Measurements from ENCODE around the gene FA2H. TPM values are rescaled to one million over a fixed set of nuclear protein-coding genes. Genes with fewer than 3 reads are reported as not detected.

FA2H gene
- total RNA-seq, 1 donor from 2014 or later: 11.5 TPM

DNA sequence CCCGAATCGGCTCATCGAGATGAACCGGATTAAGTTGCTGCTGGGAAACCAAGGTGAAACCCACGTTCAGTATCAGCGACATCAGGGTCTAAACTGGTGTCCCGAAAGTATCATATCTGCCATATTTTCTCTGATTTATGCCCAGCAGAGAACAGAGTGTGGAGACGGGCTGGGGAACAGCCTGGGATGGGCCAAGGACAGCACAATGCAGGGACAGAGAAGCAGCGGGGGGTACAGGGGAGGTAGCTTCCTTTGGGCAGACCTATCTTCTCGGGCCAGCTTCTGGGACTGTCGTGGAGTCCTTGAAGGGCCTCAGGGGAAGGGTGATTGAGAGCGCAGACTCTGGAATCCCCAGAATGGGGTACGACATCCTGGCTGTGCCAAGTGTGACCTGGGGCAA, 56.5 kb downstream of the FA2H start:
- TF ChIP-seq, protein P1, sequence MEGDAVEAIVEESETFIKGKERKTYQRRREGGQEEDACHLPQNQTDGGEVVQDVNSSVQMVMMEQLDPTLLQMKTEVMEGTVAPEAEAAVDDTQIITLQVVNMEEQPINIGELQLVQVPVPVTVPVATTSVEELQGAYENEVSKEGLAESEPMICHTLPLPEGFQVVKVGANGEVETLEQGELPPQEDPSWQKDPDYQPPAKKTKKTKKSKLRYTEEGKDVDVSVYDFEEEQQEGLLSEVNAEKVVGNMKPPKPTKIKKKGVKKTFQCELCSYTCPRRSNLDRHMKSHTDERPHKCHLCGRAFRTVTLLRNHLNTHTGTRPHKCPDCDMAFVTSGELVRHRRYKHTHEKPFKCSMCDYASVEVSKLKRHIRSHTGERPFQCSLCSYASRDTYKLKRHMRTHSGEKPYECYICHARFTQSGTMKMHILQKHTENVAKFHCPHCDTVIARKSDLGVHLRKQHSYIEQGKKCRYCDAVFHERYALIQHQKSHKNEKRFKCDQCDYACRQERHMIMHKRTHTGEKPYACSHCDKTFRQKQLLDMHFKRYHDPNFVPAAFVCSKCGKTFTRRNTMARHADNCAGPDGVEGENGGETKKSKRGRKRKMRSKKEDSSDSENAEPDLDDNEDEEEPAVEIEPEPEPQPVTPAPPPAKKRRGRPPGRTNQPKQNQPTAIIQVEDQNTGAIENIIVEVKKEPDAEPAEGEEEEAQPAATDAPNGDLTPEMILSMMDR (conservative IDR thresholded peaks at IDR 0.05; ENCODE audit: low read depth, low read length): no peak
- DNase-seq (ENCODE audit: low read depth): no peak
- H3K4me3 ChIP-seq (ENCODE audit: low read depth, low read length): no peak overlapping the region

DNA sequence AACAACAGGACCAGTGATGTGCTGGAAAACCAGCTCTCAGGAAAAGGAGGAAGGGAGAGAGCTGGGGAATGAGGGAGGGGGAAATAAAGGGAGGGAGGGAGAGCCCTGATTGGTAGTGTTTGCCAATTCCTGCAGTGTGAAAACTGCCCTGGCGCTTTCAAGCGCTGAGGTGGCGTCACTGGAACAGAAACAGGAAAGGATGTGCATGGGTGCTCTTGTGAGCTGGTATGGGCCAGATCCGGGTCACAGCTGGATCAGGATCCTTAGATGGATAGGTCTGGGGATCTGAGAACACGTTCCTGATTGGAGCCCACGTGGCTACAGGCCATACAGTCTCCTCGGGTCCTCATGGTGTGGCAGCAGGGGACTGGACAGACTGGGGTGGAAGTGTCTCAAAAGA, 57.3 kb downstream of the FA2H start:
- DNase-seq (ENCODE audit: low read depth): no peak
- no peak overlapping the region for H3K4me3 ChIP-seq (ENCODE audit: low read depth, low read length)
- TF ChIP-seq, protein P1 (conservative IDR thresholded peaks at IDR 0.05; ENCODE audit: low read depth, low read length): no peak

DNA sequence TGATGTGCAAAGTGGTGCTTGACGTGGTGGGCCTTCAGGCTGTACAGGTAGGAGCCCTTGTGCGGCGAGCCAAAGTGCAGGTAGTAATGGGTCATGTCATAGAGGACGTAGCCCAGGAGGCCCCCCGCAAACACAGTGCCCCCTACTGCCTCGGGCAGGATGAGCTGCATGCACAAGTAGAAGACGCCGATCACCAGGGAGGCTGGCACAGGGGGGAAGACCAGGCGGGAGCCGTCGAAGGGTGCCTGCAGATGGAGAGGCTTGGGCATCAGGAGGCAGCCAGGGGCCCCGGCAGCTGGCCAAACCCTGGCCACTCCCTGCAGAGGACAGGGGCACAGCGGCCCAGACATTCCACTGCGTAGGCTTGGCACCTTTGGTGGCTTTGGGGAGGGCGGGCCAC, 58.3 kb downstream of the FA2H start:
- TF ChIP-seq, protein P1 (conservative IDR thresholded peaks at IDR 0.05; ENCODE audit: low read depth, low read length): no peak
- no peak overlapping the region for H3K4me3 ChIP-seq (ENCODE audit: low read depth, low read length)
- no peak for DNase-seq (ENCODE audit: low read depth)

DNA sequence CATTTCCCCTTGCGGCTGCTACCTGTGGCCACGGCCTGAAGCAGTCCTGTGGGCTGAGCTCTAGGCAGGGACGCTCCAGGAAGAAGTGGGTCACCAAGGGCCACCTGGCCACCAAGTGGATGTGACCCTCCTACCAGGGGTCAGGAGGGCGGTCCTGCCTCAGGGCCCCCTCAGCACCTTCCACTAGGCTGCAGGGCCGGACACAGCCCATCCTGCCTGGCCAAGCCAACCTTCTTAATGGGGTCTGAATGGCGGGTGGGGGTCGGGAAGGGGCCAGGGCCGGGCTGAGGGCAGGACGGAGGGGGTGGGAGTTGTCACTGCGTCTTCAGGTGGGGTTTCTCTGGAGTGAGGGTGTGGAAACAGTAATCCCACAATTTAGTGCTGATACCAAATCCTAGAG, 60.7 kb downstream of the FA2H start:
- no peak for DNase-seq (ENCODE audit: low read depth)
- TF ChIP-seq, protein P1 (conservative IDR thresholded peaks at IDR 0.05; ENCODE audit: low read depth, low read length): no peak
- H3K4me3 ChIP-seq (ENCODE audit: low read depth, low read length): no peak overlapping the region

DNA sequence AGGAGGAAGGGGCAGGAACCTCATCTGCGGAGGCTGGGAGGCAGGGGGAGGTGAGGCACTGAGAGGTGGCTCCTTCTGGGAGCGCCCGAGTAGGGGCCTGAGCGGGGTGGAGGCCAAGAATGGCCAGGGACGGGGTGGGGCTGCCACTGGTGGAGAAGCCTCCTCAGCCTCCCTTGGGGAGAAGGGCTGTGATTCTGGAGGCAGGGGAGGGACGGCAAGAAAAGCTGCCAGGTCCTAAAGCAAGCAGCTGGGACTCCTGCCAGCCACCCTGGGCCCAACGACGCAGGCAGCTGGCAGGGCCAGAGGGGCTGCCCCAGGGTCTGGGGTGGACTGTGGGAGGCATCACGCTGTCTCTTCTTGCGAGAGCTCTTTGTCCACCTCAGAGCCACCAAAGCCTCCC, 61.3 kb downstream of the FA2H start:
- DNase-seq (ENCODE audit: low read depth): no peak
- TF ChIP-seq, protein P1 (conservative IDR thresholded peaks at IDR 0.05; ENCODE audit: low read depth, low read length): no peak

DNA sequence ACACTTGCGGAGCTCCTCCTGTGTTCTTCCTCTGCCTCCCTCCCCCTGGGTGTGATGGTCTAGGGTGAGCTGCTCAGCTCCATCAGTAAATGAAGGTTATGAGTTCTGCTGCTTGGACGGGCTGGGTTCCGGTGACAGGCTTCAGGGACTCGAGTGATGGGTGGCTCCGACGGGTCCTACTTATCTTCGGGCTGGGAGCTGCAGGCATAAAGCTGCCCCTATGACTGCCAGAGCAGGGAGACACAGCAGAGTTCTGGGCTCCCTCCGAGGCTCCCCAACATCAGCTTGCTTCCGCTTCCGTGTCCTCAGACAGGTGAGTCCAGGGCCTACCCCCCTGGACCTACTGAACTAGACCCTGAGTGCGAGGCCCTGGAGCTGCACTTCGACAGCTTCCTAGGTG, 62.7 kb downstream of the FA2H start:
- TF ChIP-seq, protein P1 (conservative IDR thresholded peaks at IDR 0.05; ENCODE audit: low read depth, low read length): no peak
- no peak for DNase-seq (ENCODE audit: low read depth)
- no peak overlapping the region for H3K4me3 ChIP-seq (ENCODE audit: low read depth, low read length)

More for the DNA sequence above, 61.3 kb downstream of the FA2H start:
- no peak overlapping the region for H3K4me3 ChIP-seq (ENCODE audit: low read depth, low read length)

DNA sequence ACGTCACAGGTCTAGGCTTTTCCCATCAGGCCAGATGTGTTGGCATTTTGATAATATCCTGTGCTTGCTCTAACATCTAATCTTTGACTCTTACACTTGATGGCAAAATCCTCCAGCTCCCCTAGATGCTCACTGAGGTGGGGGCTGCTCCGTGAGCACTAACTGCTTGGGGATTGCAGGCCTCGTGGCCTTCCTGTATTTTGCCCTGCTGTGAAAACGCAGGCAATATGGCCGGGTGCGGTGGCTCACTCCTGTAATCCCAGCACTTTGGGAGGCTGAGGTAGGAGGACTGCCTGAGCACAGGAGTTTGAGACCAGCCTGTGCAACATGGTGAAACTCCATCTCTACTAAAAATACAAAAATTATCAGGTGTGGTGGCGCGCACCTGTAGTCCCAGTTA, 64.2 kb downstream of the FA2H start:
- no peak overlapping the region for H3K4me3 ChIP-seq (ENCODE audit: low read depth, low read length)
- TF ChIP-seq, protein P1 (conservative IDR thresholded peaks at IDR 0.05; ENCODE audit: low read depth, low read length): no peak
- DNase-seq (ENCODE audit: low read depth): no peak
